ENCODE data around the gene SMARCAD1.
A peak's percentile ranks its signal among the peaks of the same experiment; 100 is the strongest.
"Not testable (repeated sequence)": the region's sequence is repeated elsewhere in the genome, so short reads cannot be mapped to it uniquely, and the experiment has no call there.

SMARCAD1 gene

DNA sequence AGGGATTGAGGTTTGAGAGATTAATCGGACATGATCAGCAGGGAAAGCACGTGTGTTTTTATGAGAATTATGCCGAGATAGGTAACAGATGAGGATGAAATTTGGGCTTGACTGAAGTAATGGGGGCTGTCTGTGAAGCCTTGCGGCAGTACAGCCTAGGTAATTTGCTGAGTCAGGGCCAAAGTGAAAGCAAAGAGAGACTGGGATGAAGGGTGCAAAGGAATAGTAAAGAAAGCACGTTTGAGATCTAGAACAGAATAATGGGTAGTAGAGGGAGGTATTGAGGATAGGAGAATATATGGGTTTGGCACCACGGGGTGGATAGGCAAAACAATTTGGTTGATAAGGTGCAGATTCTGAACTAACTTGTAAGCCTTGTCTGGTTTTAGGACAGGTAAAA lies 87.8 kb downstream of the SMARCAD1 start:
- Mint-ChIP-seq H3K36me3 (ENCODE audit: low read depth) (peaks cover 16% of the 10 kb centered on the region), H3K27ac (peak overlapping the region; percentile 53)
- not testable (repeated sequence) for H3K27me3 Mint-ChIP-seq; H3K4me3 Mint-ChIP-seq; H3K9me3 Mint-ChIP-seq; H3K4me1 Mint-ChIP-seq (ENCODE audit: low read depth)

DNA sequence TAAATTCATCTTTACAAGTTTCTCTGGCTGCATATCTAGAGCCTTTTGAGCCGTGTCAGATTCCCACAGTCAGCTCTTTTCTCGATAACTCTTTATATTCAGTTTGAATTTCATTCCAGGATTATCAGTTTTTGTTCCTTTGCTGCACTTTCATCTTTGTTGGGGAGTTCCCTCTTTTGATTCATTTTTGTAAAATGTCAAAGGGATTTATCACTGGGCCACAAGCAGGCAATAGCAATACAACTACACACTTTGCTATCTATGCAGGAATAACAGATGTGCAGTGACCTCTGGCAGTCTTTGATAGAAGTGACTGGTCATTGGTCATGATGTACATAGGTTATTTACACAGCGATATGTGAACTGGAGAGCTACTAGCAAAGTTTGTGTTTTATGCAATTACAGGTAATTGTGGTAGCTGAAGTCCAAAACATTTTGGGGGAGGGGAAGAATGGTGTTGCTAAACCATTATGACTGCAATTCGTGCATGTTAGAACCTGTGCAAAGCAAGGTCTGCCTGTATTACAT lies 91.1 kb downstream of the SMARCAD1 start:
- H3K4me1 Mint-ChIP-seq (ENCODE audit: low read depth): no peaks in the 10 kb centered on the region

GRCh38 chr4:94302191-94302590 lies 94.5 kb downstream of the SMARCAD1 start:
- H3K27me3 Mint-ChIP-seq: no peaks in the 10 kb centered on the region
- no peaks in the 10 kb centered on the region for H3K4me1 Mint-ChIP-seq (ENCODE audit: low read depth)
- no peaks in the 10 kb centered on the region for H3K9me3 Mint-ChIP-seq
- no peak overlapping the region for H3K4me3 Mint-ChIP-seq
- H3K27ac Mint-ChIP-seq: no peak overlapping the region
- H3K36me3 Mint-ChIP-seq (ENCODE audit: low read depth): no peaks in the 10 kb centered on the region

More for the DNA sequence above, 91.1 kb downstream of the SMARCAD1 start:
- H3K27ac Mint-ChIP-seq: no peak overlapping the region
- no peaks in the 10 kb centered on the region for H3K36me3 Mint-ChIP-seq (ENCODE audit: low read depth)
- no peak overlapping the region for H3K4me3 Mint-ChIP-seq
- H3K9me3 Mint-ChIP-seq: no peaks in the 10 kb centered on the region
- H3K27me3 Mint-ChIP-seq: no peaks in the 10 kb centered on the region

- Mint-ChIP-seq H3K36me3 (ENCODE audit: low read depth) (no peaks in the 10 kb centered on the region), H3K27me3 (no peaks in the 10 kb centered on the region), H3K4me1 (ENCODE audit: low read depth) (no peaks in the 10 kb centered on the region), H3K9me3 (no peaks in the 10 kb centered on the region), H3K4me3 (no peak overlapping the region), H3K27ac (no peak overlapping the region)
Measured at GRCh38 chr4:94304365-94304971, 96.8 kb downstream of the SMARCAD1 start.

- no peaks in the 10 kb centered on the region for H3K4me1 Mint-ChIP-seq (ENCODE audit: low read depth)
- H3K36me3 Mint-ChIP-seq (ENCODE audit: low read depth): no peaks in the 10 kb centered on the region
- H3K27ac Mint-ChIP-seq: no peak overlapping the region
- peaks cover 3% of the 10 kb centered on the region for H3K9me3 Mint-ChIP-seq
- no peaks in the 10 kb centered on the region for H3K27me3 Mint-ChIP-seq
- H3K4me3 Mint-ChIP-seq: no peak overlapping the region
Measured at GRCh38 chr4:94305466-94306225, 98.0 kb downstream of the SMARCAD1 start.

- Mint-ChIP-seq H3K4me1 (ENCODE audit: low read depth) (no peaks in the 10 kb centered on the region), H3K36me3 (ENCODE audit: low read depth) (no peaks in the 10 kb centered on the region), H3K4me3 (no peak overlapping the region), H3K9me3 (peaks cover 3% of the 10 kb centered on the region), H3K27me3 (no peaks in the 10 kb centered on the region), H3K27ac (no peak overlapping the region)
Measured at GRCh38 chr4:94306713-94307112, 99.0 kb downstream of the SMARCAD1 start.

DNA sequence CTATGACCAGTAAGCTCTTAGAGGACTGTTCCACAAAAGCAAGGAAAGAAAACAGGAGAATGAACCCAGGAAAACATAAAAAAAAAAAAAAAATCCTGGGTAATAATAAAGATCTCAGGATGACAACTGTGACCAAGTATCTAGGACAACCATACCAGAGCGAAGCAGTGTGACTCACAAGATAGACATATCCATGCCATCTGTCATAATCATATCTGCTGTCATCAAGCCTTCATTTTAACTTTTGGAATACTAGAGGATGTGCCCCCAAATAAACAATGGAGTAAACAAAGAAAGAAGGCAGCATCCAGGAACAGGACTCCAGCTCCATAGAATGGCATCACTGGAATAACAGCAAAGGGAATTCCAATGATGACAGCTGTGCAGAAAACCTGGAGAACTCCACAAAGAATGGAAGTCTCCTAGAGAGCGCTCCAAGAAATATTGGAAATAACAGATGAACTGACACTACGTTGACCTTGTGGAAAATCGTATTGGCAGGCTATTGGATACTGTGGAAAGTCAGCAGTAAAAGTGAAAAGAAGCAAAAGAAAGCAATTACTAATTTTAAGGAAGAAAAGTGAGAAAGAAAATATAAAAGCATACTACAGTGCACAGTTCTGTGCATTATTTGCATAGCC lies 99.7 kb downstream of the SMARCAD1 start:
- Mint-ChIP-seq H3K36me3 (ENCODE audit: low read depth) (no peaks in the 10 kb centered on the region), H3K4me3 (no peak overlapping the region), H3K27me3 (no peaks in the 10 kb centered on the region), H3K27ac (no peak overlapping the region), H3K4me1 (ENCODE audit: low read depth) (no peaks in the 10 kb centered on the region), H3K9me3 (peaks cover 3% of the 10 kb centered on the region)

GRCh38 chr4:94319927-94320326 lies 112.3 kb downstream of the SMARCAD1 start:
- Mint-ChIP-seq H3K9me3 (peaks cover 24% of the 10 kb centered on the region), H3K36me3 (ENCODE audit: low read depth) (peaks cover 18% of the 10 kb centered on the region)
- not testable (repeated sequence) for H3K27me3 Mint-ChIP-seq; H3K4me1 Mint-ChIP-seq (ENCODE audit: low read depth); H3K27ac Mint-ChIP-seq; H3K4me3 Mint-ChIP-seq

- no peak overlapping the region for H3K27ac Mint-ChIP-seq
- H3K9me3 Mint-ChIP-seq: peaks cover 27% of the 10 kb centered on the region
- no peak overlapping the region for H3K4me3 Mint-ChIP-seq
- H3K4me1 Mint-ChIP-seq (ENCODE audit: low read depth): no peaks in the 10 kb centered on the region
- H3K36me3 Mint-ChIP-seq (ENCODE audit: low read depth): peaks cover 20% of the 10 kb centered on the region
- H3K27me3 Mint-ChIP-seq: peaks cover 5% of the 10 kb centered on the region
Measured at GRCh38 chr4:94325835-94326234, 118.2 kb downstream of the SMARCAD1 start.

DNA sequence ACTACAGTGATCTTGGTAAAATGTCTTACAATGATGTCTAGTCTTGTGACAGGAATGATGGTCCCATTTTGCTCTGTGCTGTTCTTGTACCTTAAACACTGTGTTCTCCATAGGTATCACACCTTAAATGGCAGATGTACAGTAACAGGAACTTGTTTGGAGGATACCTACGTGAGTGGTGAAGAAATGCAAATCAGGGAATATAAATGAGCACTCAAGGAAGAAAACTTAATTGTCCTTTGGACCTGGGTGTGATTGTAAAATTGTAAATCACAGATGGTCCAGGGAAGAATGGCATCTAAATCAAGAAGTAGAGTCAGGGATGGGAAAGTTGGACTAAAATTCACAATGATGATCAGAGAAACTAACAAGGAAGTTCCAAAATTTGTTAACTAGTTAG lies 122.3 kb downstream of the SMARCAD1 start:
- Mint-ChIP-seq H3K4me3 (no peak overlapping the region), H3K9me3 (peaks cover 12% of the 10 kb centered on the region), H3K4me1 (ENCODE audit: low read depth) (no peaks in the 10 kb centered on the region), H3K27ac (no peak overlapping the region), H3K36me3 (ENCODE audit: low read depth) (peaks cover 11% of the 10 kb centered on the region), H3K27me3 (peaks cover 5% of the 10 kb centered on the region)

GRCh38 chr4:94332983-94333590 lies 125.4 kb downstream of the SMARCAD1 start:
- Mint-ChIP-seq H3K27ac (no peak overlapping the region), H3K9me3 (no peaks in the 10 kb centered on the region), H3K27me3 (peaks cover 5% of the 10 kb centered on the region), H3K4me3 (no peak overlapping the region), H3K4me1 (ENCODE audit: low read depth) (no peaks in the 10 kb centered on the region), H3K36me3 (ENCODE audit: low read depth) (no peaks in the 10 kb centered on the region)

DNA sequence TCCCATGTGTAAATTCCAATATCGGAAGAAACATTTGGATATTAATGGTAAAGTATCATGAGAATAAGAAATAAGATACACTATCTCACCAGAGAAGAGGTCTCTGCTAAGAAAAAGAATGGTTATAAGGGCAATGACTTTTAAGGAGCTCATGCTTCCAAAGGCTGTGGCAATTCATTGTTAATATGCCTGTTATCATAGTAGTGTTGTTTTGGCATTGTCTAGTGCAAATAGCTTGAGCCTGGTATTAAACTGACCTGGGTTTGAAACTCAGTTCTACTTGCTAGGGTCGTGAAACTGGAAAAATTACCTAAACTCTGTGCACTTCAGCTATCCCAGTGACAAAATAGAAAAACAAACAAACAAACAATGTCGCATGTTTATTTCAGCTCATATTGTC lies 126.2 kb downstream of the SMARCAD1 start:
- H3K27me3 Mint-ChIP-seq: peaks cover 5% of the 10 kb centered on the region
- no peak overlapping the region for H3K4me3 Mint-ChIP-seq
- H3K9me3 Mint-ChIP-seq: no peaks in the 10 kb centered on the region
- peaks cover 5% of the 10 kb centered on the region for H3K4me1 Mint-ChIP-seq (ENCODE audit: low read depth)
- H3K27ac Mint-ChIP-seq: no peak overlapping the region
- no peaks in the 10 kb centered on the region for H3K36me3 Mint-ChIP-seq (ENCODE audit: low read depth)

DNA sequence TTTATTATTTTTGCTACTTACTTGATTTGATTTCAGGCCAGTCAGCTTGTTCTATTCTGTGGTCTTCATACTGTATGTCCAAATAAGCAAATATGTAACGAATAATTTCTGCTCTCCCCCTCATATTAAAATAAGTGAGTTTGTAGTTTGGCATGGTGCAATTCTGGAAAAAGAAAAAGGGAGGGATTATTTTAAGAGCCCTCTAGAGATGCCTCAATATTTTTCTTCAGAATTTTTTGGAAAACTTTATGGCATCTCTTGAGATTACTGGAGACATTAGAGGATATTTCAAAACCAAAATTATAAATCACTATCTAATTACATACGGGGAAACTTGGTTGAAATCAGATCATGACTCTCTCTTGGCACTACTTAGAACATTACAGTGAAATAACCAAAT lies 126.8 kb downstream of the SMARCAD1 start:
- H3K4me3 Mint-ChIP-seq: no peak overlapping the region
- H3K9me3 Mint-ChIP-seq: no peaks in the 10 kb centered on the region
- H3K27me3 Mint-ChIP-seq: peaks cover 5% of the 10 kb centered on the region
- no peaks in the 10 kb centered on the region for H3K36me3 Mint-ChIP-seq (ENCODE audit: low read depth)
- H3K27ac Mint-ChIP-seq: no peak overlapping the region
- peaks cover 11% of the 10 kb centered on the region for H3K4me1 Mint-ChIP-seq (ENCODE audit: low read depth)

DNA sequence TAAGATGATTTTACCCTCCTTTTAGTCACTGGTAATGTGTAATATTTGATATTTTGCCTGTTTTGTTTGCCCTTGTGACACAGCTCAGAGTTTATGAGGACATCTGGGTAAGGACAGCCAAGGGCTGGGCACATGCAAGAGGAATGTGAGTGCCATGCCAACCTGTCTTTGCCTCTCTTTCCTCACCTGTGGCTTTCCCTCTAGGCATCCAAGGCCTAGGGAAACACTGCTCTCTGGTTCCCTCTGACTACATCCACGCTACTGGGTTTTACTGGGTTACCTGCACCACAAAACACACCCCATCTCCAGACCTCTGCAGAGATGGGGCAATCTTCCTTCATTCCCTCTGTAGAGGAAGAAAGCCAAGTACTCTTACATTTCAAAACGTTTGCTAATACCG lies 127.3 kb downstream of the SMARCAD1 start:
- no peak overlapping the region for H3K27ac Mint-ChIP-seq
- H3K9me3 Mint-ChIP-seq: no peaks in the 10 kb centered on the region
- H3K36me3 Mint-ChIP-seq (ENCODE audit: low read depth): no peaks in the 10 kb centered on the region
- peaks cover 16% of the 10 kb centered on the region for H3K4me1 Mint-ChIP-seq (ENCODE audit: low read depth)
- peaks cover 2% of the 10 kb centered on the region for H3K27me3 Mint-ChIP-seq
- no peak overlapping the region for H3K4me3 Mint-ChIP-seq

DNA sequence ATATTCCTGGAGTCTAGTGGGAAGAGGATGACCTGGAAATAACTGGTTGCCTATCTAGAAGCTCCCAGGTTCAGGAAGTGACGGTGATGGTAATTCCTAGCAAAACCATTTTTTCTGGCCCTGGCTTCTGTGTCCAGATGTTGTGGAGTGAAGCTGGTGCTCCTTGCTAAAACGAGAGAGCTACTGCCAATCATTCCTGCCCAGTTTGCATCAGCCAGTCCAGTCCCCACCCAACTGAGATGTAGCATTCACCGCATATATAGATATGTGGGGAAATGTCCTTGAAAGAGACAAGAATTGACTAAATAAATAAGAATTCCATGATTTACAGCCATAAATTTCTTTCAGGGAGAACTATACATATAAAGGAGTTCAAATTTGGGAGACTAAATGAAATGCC lies 128.6 kb downstream of the SMARCAD1 start:
- H3K4me1 Mint-ChIP-seq (ENCODE audit: low read depth): peaks cover 16% of the 10 kb centered on the region
- H3K27ac Mint-ChIP-seq: no peak overlapping the region
- no peak overlapping the region for H3K4me3 Mint-ChIP-seq
- H3K36me3 Mint-ChIP-seq (ENCODE audit: low read depth): no peaks in the 10 kb centered on the region
- no peaks in the 10 kb centered on the region for H3K27me3 Mint-ChIP-seq
- no peaks in the 10 kb centered on the region for H3K9me3 Mint-ChIP-seq

Measured in stimulated activated naive CD8-positive, alpha-beta T cell treated with anti-CD3 and anti-CD28 coated beads, Interleukin-15, Interleukin-2, amounts not matched to agents 100 ng/mL and 50 ng/mL, for 24 hours (primary cell).